Stimulated activated CD8-positive, alpha-beta memory T cell treated with anti-CD3 and anti-CD28 coated beads, Interleukin-15, amount 100 ng/mL, for 4 hours (primary cell): Measurements from ENCODE around the gene USP11.

ENCODE experiments used
- DNase-seq, 2 donors: peaks; one replicate each; pipeline ENCODE4 v3.0.0-alpha.2; 2020; ENCODE audit warnings: low read depth in 2 of 2

USP11 gene

GRCh38 chrX:47202877-47203276 lies 29.9 kb upstream of the USP11 start:
- no peak for DNase-seq

GRCh38 chrX:47204970-47205369 lies 27.8 kb upstream of the USP11 start:
- no peak for DNase-seq

- no peak for DNase-seq
Measured at GRCh38 chrX:47206316-47206715, 26.5 kb upstream of the USP11 start.

GRCh38 chrX:47208108-47208507 lies 24.7 kb upstream of the USP11 start:
- no peak for DNase-seq

GRCh38 chrX:47209508-47210238 lies 23.1 kb upstream of the USP11 start:
- no peak for DNase-seq

GRCh38 chrX:47210661-47211425 lies 22.0 kb upstream of the USP11 start:
- no peak for DNase-seq

GRCh38 chrX:47212381-47213293 lies 20.2 kb upstream of the USP11 start:
- DNase-seq = no peak

- DNase-seq = no peak
Measured at GRCh38 chrX:47214435-47215077, 18.3 kb upstream of the USP11 start.

- no peak for DNase-seq
Measured at GRCh38 chrX:47215291-47215900, 17.4 kb upstream of the USP11 start.

GRCh38 chrX:47216393-47216925 lies 16.4 kb upstream of the USP11 start:
- DNase-seq = no peak

GRCh38 chrX:47217121-47217851 lies 15.5 kb upstream of the USP11 start:
- no peak for DNase-seq

- peak; percentile 94 to 96 for DNase-seq
Measured at GRCh38 chrX:47217852-47218279, 14.9 kb upstream of the USP11 start.

GRCh38 chrX:47218280-47218919 lies 14.4 kb upstream of the USP11 start, which contains the start of gene CDK16:
TSS of gene CDK16 (plus strand) at chrX:47218681. CDS start at chrX:47223558, 4,877 bp downstream.
- peak; percentile 44 to 72 for DNase-seq

- peak; percentile 1 to 21 for DNase-seq
Measured at GRCh38 chrX:47218920-47219815, 13.6 kb upstream of the USP11 start.

- DNase-seq = no peak
Measured at GRCh38 chrX:47221756-47222155, 11.1 kb upstream of the USP11 start.

- no peak for DNase-seq
Measured at GRCh38 chrX:47222751-47223350, 10.0 kb upstream of the USP11 start.

GRCh38 chrX:47223476-47224250 lies 9.1 kb upstream of the USP11 start:
- DNase-seq = no peak
